HG02759 (cell line): ENCODE measurements around the gene TMEM138.
A peak's percentile ranks its signal among the peaks of the same experiment; 100 is the strongest.

ENCODE experiments used
- ATAC-seq: cut with Tn5 transposase; IDR thresholded peaks from one replicate; pipeline ENCODE4 v1.9.1; 2021; ENCODE audit warnings: mild to moderate bottlenecking, moderate library complexity; ENCODE audit not compliant: unreplicated experiment

Gene TMEM138

GRCh38 chr11:61361741-61362541 is at the start of gene TMEM138, which contains the start of gene CYB561A3:
TSS of gene TMEM138 (plus strand) at chr11:61362374. CDS start at chr11:61364391, 2,017 bp downstream.
TSS of gene CYB561A3 (minus strand) at chr11:61361882. CDS start at chr11:61356713, 5,169 bp downstream.
- ATAC-seq: peak; percentile 78

- ATAC-seq: no peak
Observed at GRCh38 chr11:61315260-61315659, 46.9 kb upstream of the TMEM138 start.

- no peak for ATAC-seq
Observed at GRCh38 chr11:61325649-61326414, 36.3 kb upstream of the TMEM138 start.

GRCh38 chr11:61327669-61328071 is 34.5 kb upstream of the TMEM138 start:
- ATAC-seq: no peak

GRCh38 chr11:61328351-61328750 is 33.8 kb upstream of the TMEM138 start:
- no peak for ATAC-seq

GRCh38 chr11:61329871-61330270 is 32.3 kb upstream of the TMEM138 start:
- ATAC-seq: no peak

- ATAC-seq: no peak
Observed at GRCh38 chr11:61331651-61332050, 30.5 kb upstream of the TMEM138 start.

- peak; percentile 3 for ATAC-seq
Observed at GRCh38 chr11:61332281-61332796, 29.8 kb upstream of the TMEM138 start.

GRCh38 chr11:61332797-61333549 is 29.2 kb upstream of the TMEM138 start, which contains the start of the genes DDB1 and TKFC:
TSS of gene DDB1 (minus strand) at chr11:61333105. CDS start at chr11:61332968, 137 bp downstream.
TSS of gene TKFC (plus strand) at chr11:61333228. CDS start at chr11:61334729, 1,501 bp downstream.
- ATAC-seq: peak; percentile 91

- peak; percentile 7 for ATAC-seq
Observed at GRCh38 chr11:61333550-61334433, 28.4 kb upstream of the TMEM138 start.

GRCh38 chr11:61334434-61335354 is 27.5 kb upstream of the TMEM138 start:
- no peak for ATAC-seq

GRCh38 chr11:61335355-61335710 is 26.8 kb upstream of the TMEM138 start:
- ATAC-seq: no peak

GRCh38 chr11:61336171-61336935 is 25.8 kb upstream of the TMEM138 start:
- peak; percentile 53 for ATAC-seq

- no peak for ATAC-seq
Observed at GRCh38 chr11:61337706-61338470, 24.3 kb upstream of the TMEM138 start.

- no peak for ATAC-seq
Observed at GRCh38 chr11:61338783-61339489, 23.2 kb upstream of the TMEM138 start.

GRCh38 chr11:61339490-61339878 is 22.7 kb upstream of the TMEM138 start:
- no peak for ATAC-seq

- ATAC-seq: no peak
Observed at GRCh38 chr11:61340979-61341378, 21.2 kb upstream of the TMEM138 start.
